HG03565 (cell line): ENCODE data around the gene BRWD1.
"Not testable (repeated sequence)": the region's sequence is repeated elsewhere in the genome, so short reads cannot be mapped to it uniquely, and the experiment has no call there.

Experiments used
- ATAC-seq: cut with Tn5 transposase; IDR thresholded peaks from one replicate; pipeline ENCODE4 v1.9.1; 2021; ENCODE audit warnings: mild to moderate bottlenecking, moderate library complexity; ENCODE audit not compliant: unreplicated experiment

Gene BRWD1

GRCh38 chr21:39176271-39176709, 137.1 kb downstream of the BRWD1 start:
- no peak for ATAC-seq

GRCh38 chr21:39175665-39176064, 137.8 kb downstream of the BRWD1 start:
- no peak for ATAC-seq

GRCh38 chr21:39175154-39175553, 138.3 kb downstream of the BRWD1 start:
- ATAC-seq = no peak

GRCh38 chr21:39173716-39174680, 139.4 kb downstream of the BRWD1 start:
- ATAC-seq = no peak

- ATAC-seq = no peak
Measured at GRCh38 chr21:39169906-39170305, 143.5 kb downstream of the BRWD1 start.

GRCh38 chr21:39168800-39169199, 144.6 kb downstream of the BRWD1 start:
- no peak for ATAC-seq

GRCh38 chr21:39164523-39164922, 148.9 kb downstream of the BRWD1 start:
- no peak for ATAC-seq

GRCh38 chr21:39161064-39161463, 152.4 kb downstream of the BRWD1 start:
- no peak for ATAC-seq

- no peak for ATAC-seq
Measured at GRCh38 chr21:39159342-39160063, 153.9 kb downstream of the BRWD1 start.

GRCh38 chr21:39157241-39157640, 156.2 kb downstream of the BRWD1 start:
- ATAC-seq = not testable (repeated sequence)

- ATAC-seq = no peak
Measured at GRCh38 chr21:39156024-39156423, 157.4 kb downstream of the BRWD1 start.

GRCh38 chr21:39155578-39155977, 157.9 kb downstream of the BRWD1 start:
- no peak for ATAC-seq

GRCh38 chr21:39153842-39154241, 159.6 kb downstream of the BRWD1 start:
- no peak for ATAC-seq

GRCh38 chr21:39153373-39153772, 160.1 kb downstream of the BRWD1 start:
- no peak for ATAC-seq

- no peak for ATAC-seq
Measured at GRCh38 chr21:39152271-39152670, 161.2 kb downstream of the BRWD1 start.

GRCh38 chr21:39150877-39151276, 162.6 kb downstream of the BRWD1 start:
- no peak for ATAC-seq

GRCh38 chr21:39150316-39150715, 163.1 kb downstream of the BRWD1 start:
- ATAC-seq = no peak

GRCh38 chr21:39149882-39150281, 163.6 kb downstream of the BRWD1 start:
- no peak for ATAC-seq

GRCh38 chr21:39148975-39149374, 164.5 kb downstream of the BRWD1 start:
- no peak for ATAC-seq

- ATAC-seq = no peak
Measured at GRCh38 chr21:39144191-39144590, 169.2 kb downstream of the BRWD1 start.

- no peak for ATAC-seq
Measured at GRCh38 chr21:39142972-39143371, 170.5 kb downstream of the BRWD1 start.

- ATAC-seq = no peak
Measured at GRCh38 chr21:39141502-39141901, 171.9 kb downstream of the BRWD1 start.
